Endothelial cell of umbilical vein (primary cell): ENCODE measurements around the gene DSG2. TPM values are rescaled to one million over a fixed set of nuclear protein-coding genes. Genes with fewer than 3 reads are reported as not detected.
"Not testable (repeated sequence)": the region's sequence is repeated elsewhere in the genome, so short reads cannot be mapped to it uniquely, and the experiment has no call there.

Source experiments
- BruUV-seq: library from RNA; stranded (reverse); fragments of 400-500 nt; replicated peaks from 2 replicates; lab custom pipeline; 2021; lab: Mats Ljungman, UMichigan
- CTCF ChIA-PET: fragments of 300-600, 350-600 bp; sonication (Branson Sonifier 250); formaldehyde crosslinking; loops from one replicate; lab custom pipeline; 2021; ENCODE audit warnings: antibody characterized with exemption, inconsistent platforms; lab: Charles Lee
- POLR2A ChIA-PET: fragments of 300-600, 350-600 bp; sonication (Branson Sonifier 250); formaldehyde crosslinking; loops from one replicate; lab custom pipeline; 2021; ENCODE audit warnings: antibody characterized with exemption, inconsistent platforms; lab: Charles Lee
- DNase-seq: peaks from one replicate; pipeline ENCODE4 v3.0.0-alpha.2; 2011; ENCODE audit warnings: low read depth, low spot score
- FAIRE-seq: peaks from 2 replicates; lab custom pipeline; 2011; peaks lifted over from hg19 to GRCh38; lab: Jason Lieb, UNC
- H2AFZ ChIP-seq: 2 replicates; pipeline ENCODE4 v1.6.0; 2012; ENCODE audit warnings: low read depth, low read length, control low read depth, inconsistent platforms
- H3K27ac ChIP-seq: 2 replicates; pipeline ENCODE4 v1.5.1; 2011; ENCODE audit warnings: low read depth, mild to moderate bottlenecking, control low read depth, low read length, moderate library complexity; ENCODE audit not compliant: insufficient read depth
- H3K27me3 ChIP-seq, 2 experiments: 2 replicates each; pipeline versions ENCODE4 v1.6.0 to v1.6.1; 2011; ENCODE audit warnings: low read length in 2 of 2, mixed read lengths in 1 of 2; ENCODE audit not compliant: control insufficient read depth in 2 of 2, insufficient read depth in 2 of 2
- H3K36me3 ChIP-seq, 2 experiments: 2 replicates in 1 of 2; 3 replicates in 1 of 2; pipeline ENCODE4 v1.5.1; 2011; ENCODE audit warnings: low read length in 2 of 2, mild to moderate bottlenecking in 1 of 2, moderate library complexity in 1 of 2; ENCODE audit not compliant: control insufficient read depth in 2 of 2, insufficient read depth in 2 of 2; ENCODE audit errors: extremely low read depth in 1 of 2
- H3K4me1 ChIP-seq: 3 replicates; pipeline ENCODE4 v1.5.1; 2011; ENCODE audit warnings: mild to moderate bottlenecking, low read length; ENCODE audit not compliant: control insufficient read depth, insufficient read depth; ENCODE audit errors: extremely low read depth
- H3K4me2 ChIP-seq: 2 replicates; pipeline ENCODE4 v1.6.1; 2011; ENCODE audit warnings: low read length, control low read depth, mixed read lengths; ENCODE audit not compliant: insufficient read depth
- H3K4me3 ChIP-seq, 3 experiments: fragments of 200-600 bp in 1 of 3; sonication (generic), shearing (Covaris generic) in 1 of 3; replicated peaks in 1 of 3; 2 replicates each; pipeline ENCODE4 v1.5.1; 2011 to 2016; ENCODE audit warnings: control low read depth in 3 of 3, low read length in 3 of 3, mild to moderate bottlenecking in 2 of 3, inconsistent platforms in 1 of 3, low read depth in 1 of 3, moderate library complexity in 1 of 3; ENCODE audit not compliant: insufficient read depth in 1 of 3
- H3K79me2 ChIP-seq: 2 replicates; pipeline ENCODE4 v1.6.0; 2012; ENCODE audit warnings: low read length, inconsistent platforms; ENCODE audit not compliant: control insufficient read depth, insufficient read depth
- H3K9ac ChIP-seq: replicated peaks from 2 replicates; pipeline ENCODE3; 2011; ENCODE audit warnings: low read length, control low read depth; ENCODE audit not compliant: insufficient read depth; ENCODE audit errors: extremely low read depth
- H3K9me1 ChIP-seq: replicated peaks from 3 replicates; pipeline ENCODE4 v1.6.0; 2011; ENCODE audit warnings: mild to moderate bottlenecking, low read length; ENCODE audit not compliant: control insufficient read depth, insufficient read depth; ENCODE audit errors: extremely low read depth
- H3K9me3 ChIP-seq: replicated peaks from 2 replicates; pipeline ENCODE4 v1.5.1; 2012; ENCODE audit warnings: low read length, inconsistent platforms; ENCODE audit not compliant: control insufficient read depth, insufficient read depth
- H4K20me1 ChIP-seq: replicated peaks from 2 replicates; pipeline ENCODE3; 2011; ENCODE audit warnings: mild to moderate bottlenecking, low read length; ENCODE audit not compliant: control insufficient read depth, insufficient read depth; ENCODE audit errors: extremely low read depth
- FOS ChIP-seq: IDR thresholded peaks from 2 replicates; pipeline ENCODE4 v1.6.1; 2011; ENCODE audit warnings: mild to moderate bottlenecking, low read length, moderate library complexity, borderline replicate concordance; ENCODE audit not compliant: insufficient read depth
- JUN ChIP-seq: IDR thresholded peaks from 2 replicates; pipeline ENCODE4 v1.6.1; 2011; ENCODE audit warnings: borderline replicate concordance, low read depth; ENCODE audit not compliant: insufficient read length, insufficient read depth
- MYC ChIP-seq: IDR thresholded peaks from one replicate; pipeline ENCODE4 v1.6.1; 2011; ENCODE audit warnings: mild to moderate bottlenecking, low read depth, low read length
- POLR2A ChIP-seq: IDR thresholded peaks from 2 replicates; pipeline ENCODE4 v1.6.1; 2012; ENCODE audit warnings: low read depth, mild to moderate bottlenecking, control low read depth, low read length
- dilution Hi-C: fragments of 300-500 bp; cut with MboI; formaldehyde crosslinking; loops from one replicate; pipeline ENCODE4 v1.15.0; 2019; ENCODE audit warnings: low sequenced_read_pairs; ENCODE audit not compliant: extremely low pct_ligation_motif_present
- intact Hi-C: fragments of 100-400 bp; cut with micrococcal nuclease; formaldehyde crosslinking; loops from one replicate; pipeline ENCODE4 v1.10.0; 2022
- polyA plus RNA-seq, 4 experiments: library from polyadenylated mRNA; depleted of rRNA in 3 of 4; stranded (reverse) in 3 of 4; unstranded in 1 of 4; fragments of >200 nt; gene quantifications; 2 replicates each; pipeline versions ENCODE4 v1.2.1 to v1.2.3, GENCODE V29; 2011 to 2012; ENCODE audit warnings: missing spikeins in 1 of 4
- total RNA-seq: library from RNA; stranded (reverse); gene quantifications from 2 replicates; pipeline ENCODE4 v1.2.3, GENCODE V29; 2021
- TF ChIP-seq, protein P1 (sequence below): IDR thresholded peaks from 2 replicates; pipeline ENCODE4 v1.6.1; 2011; ENCODE audit not compliant: insufficient read depth, insufficient read length
- TF ChIP-seq, protein P2 (sequence below), 2 donors: IDR thresholded peaks; 1 replicate in 1 of 2; 2 replicates in 1 of 2; pipeline ENCODE4 v1.5.1; 2011; ENCODE audit warnings: low read length in 2 of 2, mild to moderate bottlenecking in 2 of 2, moderate library complexity in 2 of 2, control low read depth in 1 of 2, inconsistent platforms in 1 of 2, low read depth in 1 of 2; ENCODE audit not compliant: insufficient read depth in 1 of 2; ENCODE audit errors: extremely low read depth in 1 of 2

Gene DSG2
- total and polyA plus RNA-seq, 2 donors (not counting 3 experiments of a cell fraction or from before 2014, with no cell fraction given): 0.04 TPM

DNA sequence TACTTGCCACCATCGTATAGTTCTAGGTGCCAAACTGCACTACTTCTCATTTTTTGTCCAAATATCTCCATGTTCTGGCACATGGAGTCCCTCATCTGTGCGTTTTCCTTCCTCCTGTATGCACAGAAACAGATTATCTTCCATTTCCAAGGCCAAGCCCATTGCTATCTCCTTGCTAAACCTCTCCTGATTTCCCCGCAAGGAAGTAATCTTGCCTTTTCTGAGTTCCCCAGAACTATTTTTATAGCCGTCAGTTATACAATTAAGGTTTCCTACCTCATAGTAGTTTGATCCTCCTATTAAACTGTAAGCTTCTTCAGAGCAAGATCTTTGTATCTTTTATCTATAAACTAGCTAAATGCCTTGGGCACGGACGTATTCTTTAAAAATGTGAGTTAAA lies 7.2 kb downstream of the DSG2 start:
- CTCF ChIA-PET: no interaction called here
- H3K79me2 ChIP-seq: no peaks in the 10 kb centered on the region
- DNase-seq (no peak), FAIRE-seq (no peak)
- no peaks in the 10 kb centered on the region for H3K4me1 ChIP-seq
- peaks cover under 1 to 5% of the 10 kb centered on the region in 2 experiments for H3K27me3 ChIP-seq
- no peaks in the 10 kb centered on the region for H3K9me3 ChIP-seq
- no peak overlapping the region for H3K9ac ChIP-seq
- no peak overlapping the region for H3K4me2 ChIP-seq
- dilution Hi-C loops: no loop called here
- no peaks in the 10 kb centered on the region for H3K36me3 ChIP-seq
- no peak overlapping the region for H3K4me3 ChIP-seq
- POLR2A ChIA-PET: no interaction called here
- TF ChIP-seq, protein P1, sequence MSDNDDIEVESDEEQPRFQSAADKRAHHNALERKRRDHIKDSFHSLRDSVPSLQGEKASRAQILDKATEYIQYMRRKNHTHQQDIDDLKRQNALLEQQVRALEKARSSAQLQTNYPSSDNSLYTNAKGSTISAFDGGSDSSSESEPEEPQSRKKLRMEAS: no peak
- TF ChIP-seq FOS: no peak
- TF ChIP-seq MYC: no peak
- TF ChIP-seq POLR2A: no peak
- no peak for TF ChIP-seq JUN
- intact Hi-C loops: no loop called here
- no peaks in the 10 kb centered on the region for H4K20me1 ChIP-seq
- BruUV-seq: no TSS peak
- H2AFZ ChIP-seq: no peak overlapping the region
- H3K9me1 ChIP-seq: no peaks in the 10 kb centered on the region
- H3K27ac ChIP-seq: no peak overlapping the region

- Histone ChIP-seq H3K27me3 (peaks cover 0 to 1% of the 10 kb centered on the region in 2 experiments), H3K36me3 (no peaks in the 10 kb centered on the region), H3K4me2 (no peak overlapping the region), H3K79me2 (no peaks in the 10 kb centered on the region), H3K4me1 (no peaks in the 10 kb centered on the region), H4K20me1 (no peaks in the 10 kb centered on the region), H3K4me3 (no peak overlapping the region), H2AFZ (no peak overlapping the region), H3K9ac (no peak overlapping the region), H3K27ac (no peak overlapping the region), H3K9me1 (no peaks in the 10 kb centered on the region), H3K9me3 (no peaks in the 10 kb centered on the region)
- FAIRE-seq: peak; percentile 31
- no TSS peak for BruUV-seq
- ChIA-PET CTCF (no interaction called here), POLR2A (no interaction called here)
- peak; percentile 6 for DNase-seq
- dilution Hi-C loops: no loop called here
- intact Hi-C loops: no loop called here
- TF ChIP-seq MYC (no peak), FOS (no peak), JUN (no peak)
- TF ChIP-seq, protein P2, sequence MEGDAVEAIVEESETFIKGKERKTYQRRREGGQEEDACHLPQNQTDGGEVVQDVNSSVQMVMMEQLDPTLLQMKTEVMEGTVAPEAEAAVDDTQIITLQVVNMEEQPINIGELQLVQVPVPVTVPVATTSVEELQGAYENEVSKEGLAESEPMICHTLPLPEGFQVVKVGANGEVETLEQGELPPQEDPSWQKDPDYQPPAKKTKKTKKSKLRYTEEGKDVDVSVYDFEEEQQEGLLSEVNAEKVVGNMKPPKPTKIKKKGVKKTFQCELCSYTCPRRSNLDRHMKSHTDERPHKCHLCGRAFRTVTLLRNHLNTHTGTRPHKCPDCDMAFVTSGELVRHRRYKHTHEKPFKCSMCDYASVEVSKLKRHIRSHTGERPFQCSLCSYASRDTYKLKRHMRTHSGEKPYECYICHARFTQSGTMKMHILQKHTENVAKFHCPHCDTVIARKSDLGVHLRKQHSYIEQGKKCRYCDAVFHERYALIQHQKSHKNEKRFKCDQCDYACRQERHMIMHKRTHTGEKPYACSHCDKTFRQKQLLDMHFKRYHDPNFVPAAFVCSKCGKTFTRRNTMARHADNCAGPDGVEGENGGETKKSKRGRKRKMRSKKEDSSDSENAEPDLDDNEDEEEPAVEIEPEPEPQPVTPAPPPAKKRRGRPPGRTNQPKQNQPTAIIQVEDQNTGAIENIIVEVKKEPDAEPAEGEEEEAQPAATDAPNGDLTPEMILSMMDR (IDR thresholded peaks at IDR 0.05; ENCODE audit: extremely low read depth in 1 of 2, insufficient read depth in 1 of 2, low read depth in 1 of 2, low read length in 2 of 2): peak in 1 of 2 donors; percentile 11
These were observed 8.2 kb downstream of the DSG2 start for GRCh38 chr18:31506024-31506742.

DNA sequence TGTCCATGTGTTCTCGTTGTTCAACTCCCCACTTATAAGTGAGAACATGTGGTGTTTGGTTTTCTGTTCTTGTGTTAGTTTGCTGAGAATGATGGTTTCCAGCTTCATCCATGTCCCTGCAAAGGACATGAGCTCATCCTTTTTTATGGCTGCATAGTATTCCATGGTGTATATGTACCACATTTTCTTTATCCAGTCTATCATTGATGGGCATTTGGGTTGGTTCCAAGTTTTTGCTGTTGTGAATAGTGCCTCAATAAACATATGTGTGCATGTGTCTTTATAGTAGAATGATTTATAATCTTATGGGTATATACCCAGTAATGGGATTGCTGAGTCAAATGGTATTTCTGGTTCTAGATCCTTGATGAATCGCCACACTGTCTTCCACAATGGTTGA lies 9.1 kb downstream of the DSG2 start:
- H2AFZ ChIP-seq, CTCF ChIA-PET, H3K9me3 ChIP-seq, H3K9ac ChIP-seq, H3K4me2 ChIP-seq, H3K27ac ChIP-seq, H3K27me3 ChIP-seq, H3K9me1 ChIP-seq, H3K36me3 ChIP-seq, H4K20me1 ChIP-seq, FAIRE-seq, H3K4me3 ChIP-seq, dilution Hi-C loops, H3K4me1 ChIP-seq, DNase-seq, POLR2A ChIA-PET, intact Hi-C loops, BruUV-seq, H3K79me2 ChIP-seq: not testable (repeated sequence)
